Liver (tissue), 9 donors: Measurements from ENCODE around the gene RTN1. TPM values are rescaled to one million over a fixed set of nuclear protein-coding genes. Genes with fewer than 3 reads are reported as not detected.
A peak's percentile ranks its signal among the peaks of the same experiment; 100 is the strongest.

ENCODE experiments used
- DNase-seq: peaks from one replicate; pipeline ENCODE4 v3.0.0-alpha.2; 2017; ENCODE audit warnings: low spot score
- H3K27ac ChIP-seq, 2 donors: one replicate each; pipeline ENCODE4 v1.7.0; 2013; ENCODE audit warnings: inconsistent platforms in 2 of 2, low read length in 2 of 2, control low read depth in 1 of 2, low read depth in 1 of 2, mild to moderate bottlenecking in 1 of 2
- H3K27me3 ChIP-seq, 4 donors: one replicate each; pipeline versions ENCODE4 v1.6.1 to v1.7.0; 2013; ENCODE audit warnings: low read length in 3 of 4, inconsistent platforms in 1 of 4, mild to moderate bottlenecking in 1 of 4, moderate library complexity in 1 of 4; ENCODE audit not compliant: control insufficient read depth in 4 of 4, insufficient read depth in 4 of 4
- H3K36me3 ChIP-seq, 4 donors: one replicate each; pipeline versions ENCODE4 v1.6.1 to v1.7.0; 2013; ENCODE audit warnings: low read length in 3 of 4, mild to moderate bottlenecking in 3 of 4, low read depth in 1 of 4, moderate library complexity in 1 of 4; ENCODE audit not compliant: control insufficient read depth in 4 of 4, insufficient read depth in 3 of 4
- H3K4me1 ChIP-seq, 4 donors: one replicate each; pipeline versions ENCODE4 v1.6.1 to v1.7.0; 2013; ENCODE audit warnings: low read length in 3 of 4, mild to moderate bottlenecking in 3 of 4, moderate library complexity in 1 of 4; ENCODE audit not compliant: control insufficient read depth in 4 of 4, insufficient read depth in 4 of 4
- H3K4me3 ChIP-seq, 3 donors: one replicate each; pipeline versions ENCODE4 v1.6.1 to v1.7.0; 2013; ENCODE audit warnings: low read length in 3 of 3, control low read depth in 1 of 3, low read depth in 1 of 3, mild to moderate bottlenecking in 1 of 3
- H3K9ac ChIP-seq, 2 donors: one replicate each; pipeline ENCODE4 v1.7.0; 2013; ENCODE audit warnings: low read length in 2 of 2, mild to moderate bottlenecking in 2 of 2, moderate library complexity in 2 of 2, control low read depth in 1 of 2, low read depth in 1 of 2
- H3K9me3 ChIP-seq, 4 donors: one replicate each; pipeline versions ENCODE4 v1.6.1 to v1.7.0; 2013; ENCODE audit warnings: low read length in 3 of 4; ENCODE audit not compliant: control insufficient read depth in 4 of 4
- CTCF ChIP-seq: fragments of 150-350 bp; IDR thresholded peaks from 2 replicates; pipeline ENCODE4 v1.5.1; 2017; ENCODE audit warnings: improper control_type of control experiment, low read depth, low read length; ENCODE audit not compliant: missing input control
- EGR1 ChIP-seq, 2 donors: IDR thresholded peaks; 2 replicates each; pipeline ENCODE4 v1.6.1; 2016 to 2018; ENCODE audit warnings: antibody characterized with exemption in 2 of 2, low read depth in 2 of 2
- FOXA1 ChIP-seq: IDR thresholded peaks from 2 replicates; pipeline ENCODE4 v1.6.1; 2016; ENCODE audit warnings: antibody characterized with exemption
- FOXA2 ChIP-seq: IDR thresholded peaks from 2 replicates; pipeline ENCODE4 v1.6.1; 2016; ENCODE audit warnings: antibody characterized with exemption
- HNF4A ChIP-seq, 2 donors: conservative IDR thresholded peaks; 2 replicates each; pipeline ENCODE4 v1.6.1; 2016; ENCODE audit warnings: antibody characterized with exemption in 2 of 2, mild to moderate bottlenecking in 2 of 2
- JUND ChIP-seq, 2 donors: IDR thresholded peaks; 2 replicates each; pipeline ENCODE4 v1.6.1; 2016; ENCODE audit warnings: antibody characterized with exemption in 2 of 2
- MAX ChIP-seq: IDR thresholded peaks from 2 replicates; pipeline ENCODE4 v1.6.1; 2016; ENCODE audit warnings: antibody characterized with exemption
- NR2F2 ChIP-seq: IDR thresholded peaks from 2 replicates; pipeline ENCODE4 v1.6.1; 2016; ENCODE audit warnings: antibody characterized with exemption
- REST ChIP-seq: IDR thresholded peaks from 2 replicates; pipeline ENCODE4 v1.6.1; 2016; ENCODE audit warnings: antibody characterized with exemption, mild to moderate bottlenecking
- RXRA ChIP-seq, 2 donors: IDR thresholded peaks; 2 replicates each; pipeline ENCODE4 v1.6.1; 2017 to 2018; ENCODE audit warnings: antibody characterized with exemption in 2 of 2, mild to moderate bottlenecking in 1 of 2
- SP1 ChIP-seq: IDR thresholded peaks from 2 replicates; pipeline ENCODE4 v1.6.1; 2018; ENCODE audit warnings: antibody characterized with exemption, mild to moderate bottlenecking
- YY1 ChIP-seq: IDR thresholded peaks from 2 replicates; pipeline ENCODE4 v1.6.1; 2016; ENCODE audit warnings: antibody characterized with exemption, mild to moderate bottlenecking
- WGBS: extraction: QIAGEN DNeasy Blood & Tissue Kit; methylation state at CpG from one replicate; pipeline ENCODE4 v1.1.7; 2013; 5-methylcytosine and 5-hydroxymethylcytosine counted together
- polyA plus RNA-seq, 2 donors: library from polyadenylated mRNA; stranded (reverse) in 1 of 2; unstranded in 1 of 2; fragments of 200-250 nt in 1 of 2; fragments of >200 nt in 1 of 2; fragmentation: Nextera tagmentation in 1 of 2; extraction: Ambion mirVana in 1 of 2; gene quantifications; one replicate each; pipeline versions ENCODE4 v1.2.1 to v1.2.3, GENCODE V29; 2013 to 2015
- total RNA-seq, 2 donors: library from RNA; depleted of rRNA; stranded (reverse); fragments of >200 nt; gene quantifications; one replicate each; pipeline ENCODE4 v1.2.3, GENCODE V29; 2014
- donor health status: healthy.
- donor health status: healthy.
- donor health status: healthy.
- donor health status: healthy.
- donor health status: healthy.

Gene RTN1
- total and polyA plus RNA-seq, 4 donors: 0.08 to 1.8 (median 0.37) TPM

GRCh38 chr14:59753512-59753911, 117.1 kb downstream of the RTN1 start:
- DNase-seq: no peak
- H3K36me3 ChIP-seq: no peaks in the 10 kb centered on the region
- H3K9me3 ChIP-seq: no peaks in the 10 kb centered on the region
- TF ChIP-seq CTCF (no peak), HNF4A (conservative IDR thresholded peaks at IDR 0.05) (no peak), EGR1 (IDR thresholded peaks at IDR 0.05; ENCODE audit: low read depth in 2 of 2) (no peak), NR2F2 (no peak), FOXA2 (no peak), MAX (no peak), YY1 (no peak), JUND (IDR thresholded peaks at IDR 0.05) (no peak), RXRA (IDR thresholded peaks at IDR 0.05) (no peak)
- no peak overlapping the region for H3K9ac ChIP-seq
- no peaks in the 10 kb centered on the region for H3K4me1 ChIP-seq
- H3K4me3 ChIP-seq: no peak overlapping the region
- H3K27me3 ChIP-seq: peaks cover 0 to 4% (median 0%) of the 10 kb centered on the region in 4 donors
- no peak overlapping the region for H3K27ac ChIP-seq

- no peak overlapping the region for H3K4me3 ChIP-seq
- H3K27me3 ChIP-seq: no peaks in the 10 kb centered on the region
- no peaks in the 10 kb centered on the region for H3K9me3 ChIP-seq
- H3K27ac ChIP-seq: no peak overlapping the region
- no peaks in the 10 kb centered on the region for H3K4me1 ChIP-seq
- TF ChIP-seq HNF4A (conservative IDR thresholded peaks at IDR 0.05) (no peak), SP1 (no peak), RXRA (IDR thresholded peaks at IDR 0.05) (no peak), REST (no peak), JUND (IDR thresholded peaks at IDR 0.05) (no peak), FOXA2 (no peak), FOXA1 (no peak)
- H3K9ac ChIP-seq: no peak overlapping the region
- no peaks in the 10 kb centered on the region for H3K36me3 ChIP-seq
- 83% methylated on average over 3 of the region's 3 CpGs for WGBS
- DNase-seq: no peak
Observed at GRCh38 chr14:59751578-59751977, 119.0 kb downstream of the RTN1 start.

- Histone ChIP-seq H3K9me3 (peaks cover 0 to 2% (median under 1%) of the 10 kb centered on the region in 4 donors), H3K27ac (no peak overlapping the region), H3K27me3 (no peaks in the 10 kb centered on the region), H3K36me3 (no peaks in the 10 kb centered on the region), H3K4me1 (peaks cover 0 to 5% (median 2%) of the 10 kb centered on the region in 4 donors), H3K4me3 (no peak overlapping the region), H3K9ac (no peak overlapping the region)
- no peak for TF ChIP-seq CTCF
- TF ChIP-seq HNF4A (conservative IDR thresholded peaks at IDR 0.05): peak; percentile 53 to 61
- TF ChIP-seq RXRA (IDR thresholded peaks at IDR 0.05): peak; percentile 32 to 56
- WGBS: 34% methylated on average over 3 of the region's 3 CpGs
- no peak for DNase-seq
Observed at GRCh38 chr14:59739794-59740193, 130.8 kb downstream of the RTN1 start.
